Astrocyte (in vitro differentiated cells and primary cell): ENCODE data around the gene SHISA8.

ENCODE experiments used
- EZH2 ChIP-seq: IDR thresholded peaks from 2 replicates; pipeline ENCODE4 v1.6.1; 2012; ENCODE audit warnings: mild to moderate bottlenecking, low read length, inconsistent platforms; ENCODE audit not compliant: insufficient read depth
- TF ChIP-seq, protein P1 (sequence below): IDR thresholded peaks from 2 replicates; pipeline ENCODE4 v1.5.1; 2011; ENCODE audit warnings: low read depth, mild to moderate bottlenecking, inconsistent platforms, low read length, moderate library complexity; ENCODE audit not compliant: insufficient read depth

- TF ChIP-seq, protein P1, sequence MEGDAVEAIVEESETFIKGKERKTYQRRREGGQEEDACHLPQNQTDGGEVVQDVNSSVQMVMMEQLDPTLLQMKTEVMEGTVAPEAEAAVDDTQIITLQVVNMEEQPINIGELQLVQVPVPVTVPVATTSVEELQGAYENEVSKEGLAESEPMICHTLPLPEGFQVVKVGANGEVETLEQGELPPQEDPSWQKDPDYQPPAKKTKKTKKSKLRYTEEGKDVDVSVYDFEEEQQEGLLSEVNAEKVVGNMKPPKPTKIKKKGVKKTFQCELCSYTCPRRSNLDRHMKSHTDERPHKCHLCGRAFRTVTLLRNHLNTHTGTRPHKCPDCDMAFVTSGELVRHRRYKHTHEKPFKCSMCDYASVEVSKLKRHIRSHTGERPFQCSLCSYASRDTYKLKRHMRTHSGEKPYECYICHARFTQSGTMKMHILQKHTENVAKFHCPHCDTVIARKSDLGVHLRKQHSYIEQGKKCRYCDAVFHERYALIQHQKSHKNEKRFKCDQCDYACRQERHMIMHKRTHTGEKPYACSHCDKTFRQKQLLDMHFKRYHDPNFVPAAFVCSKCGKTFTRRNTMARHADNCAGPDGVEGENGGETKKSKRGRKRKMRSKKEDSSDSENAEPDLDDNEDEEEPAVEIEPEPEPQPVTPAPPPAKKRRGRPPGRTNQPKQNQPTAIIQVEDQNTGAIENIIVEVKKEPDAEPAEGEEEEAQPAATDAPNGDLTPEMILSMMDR, result no peak
- no peak for TF ChIP-seq EZH2
These were observed 7.2 kb downstream of the SHISA8 start for GRCh38 chr22:41907436-41908401.
